Activated CD4-positive, alpha-beta T cell treated with anti-CD3 and anti-CD28 coated beads, Interleukin-2, amount 50 U/mL, for 16 hours (primary cell): ENCODE measurements around the gene RPL21.
"Not testable (repeated sequence)": the region's sequence is repeated elsewhere in the genome, so short reads cannot be mapped to it uniquely, and the experiment has no call there.

ENCODE experiments used
- DNase-seq: peaks from one replicate; pipeline ENCODE4 v3.0.0-alpha.2; 2020

The RPL21 gene

DNA sequence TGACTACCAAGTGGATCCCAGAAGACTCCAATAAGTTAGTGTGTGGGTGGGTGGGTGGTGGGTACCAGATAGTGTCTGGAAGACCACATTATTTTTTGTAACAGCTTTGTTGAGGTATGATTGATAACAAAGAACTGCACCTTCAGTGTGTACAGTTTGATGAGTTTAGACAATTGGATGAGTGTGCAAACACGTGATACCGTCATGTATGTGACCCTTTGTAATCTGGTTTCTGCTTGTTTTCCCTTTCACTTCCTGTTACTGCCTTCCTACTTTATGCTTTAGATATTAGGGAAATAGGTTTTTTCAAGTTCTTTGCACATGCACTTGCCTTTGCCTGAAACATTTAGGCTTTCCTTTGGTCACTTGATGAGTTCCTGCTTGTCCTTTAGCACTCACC, 8.5 kb downstream of the RPL21 start:
- DNase-seq, result no peak

- DNase-seq, result no peak
These were observed 10.0 kb downstream of the RPL21 start for GRCh38 chr13:27261396-27261795.

- DNase-seq, result no peak
These were observed 12.1 kb downstream of the RPL21 start for GRCh38 chr13:27263438-27263837.

DNA sequence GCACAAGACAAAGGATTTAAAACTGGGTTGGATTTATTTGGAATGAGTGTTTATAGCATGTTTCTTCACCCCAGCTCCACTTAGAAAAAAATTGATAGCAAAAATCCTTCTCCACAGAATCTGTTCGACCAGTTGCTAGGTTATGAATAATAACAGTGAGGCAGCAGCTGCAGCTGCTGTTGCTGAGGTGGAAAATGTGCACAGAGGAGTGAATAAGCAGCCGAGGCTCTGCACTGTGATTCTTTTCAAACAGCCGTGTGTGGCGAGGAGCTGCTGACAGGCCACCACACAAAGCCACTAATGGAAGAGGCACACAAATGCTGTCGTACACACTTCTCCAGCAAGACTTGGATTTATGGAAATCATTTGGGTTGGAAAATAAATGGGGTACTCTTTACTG, 12.8 kb downstream of the RPL21 start:
- DNase-seq, result no peak

DNA sequence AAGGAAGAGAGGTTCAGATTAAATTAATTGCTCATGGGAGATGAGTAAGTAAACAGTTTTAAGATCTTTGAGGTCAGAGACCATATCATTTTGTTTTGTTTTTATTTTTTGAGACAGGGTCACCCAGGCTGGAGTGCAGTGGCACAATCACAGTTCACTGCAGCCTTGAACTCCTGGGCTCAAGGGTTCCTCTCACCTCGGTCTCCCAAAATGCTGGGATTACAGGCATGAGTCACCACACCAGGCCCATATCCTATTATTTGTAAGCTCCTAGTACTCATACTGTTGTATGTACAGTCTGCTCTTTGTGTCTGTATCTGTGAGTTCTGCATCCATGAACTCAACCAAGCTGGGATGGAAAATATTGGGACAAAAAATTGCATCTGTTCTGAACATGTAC, 13.3 kb downstream of the RPL21 start:
- DNase-seq, result no peak

DNA sequence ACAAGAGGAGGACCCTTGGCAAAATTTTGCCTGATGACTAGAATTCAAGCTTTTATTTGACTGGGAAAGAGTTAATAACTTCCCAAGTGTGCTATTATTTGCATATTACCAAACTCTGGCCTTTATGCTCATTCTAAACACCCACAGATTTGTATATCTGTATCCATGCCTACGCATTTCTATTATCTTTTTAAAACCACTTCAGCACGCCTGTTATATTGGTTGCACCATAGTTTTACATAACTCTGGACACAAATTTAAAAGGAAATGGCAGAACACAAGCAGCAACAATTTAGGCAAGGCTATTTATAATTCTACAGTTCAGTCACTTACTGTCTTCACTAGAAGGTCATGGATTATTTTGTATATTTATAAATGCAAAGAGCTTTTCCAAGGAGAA, 15.6 kb downstream of the RPL21 start:
- no peak for DNase-seq

DNA sequence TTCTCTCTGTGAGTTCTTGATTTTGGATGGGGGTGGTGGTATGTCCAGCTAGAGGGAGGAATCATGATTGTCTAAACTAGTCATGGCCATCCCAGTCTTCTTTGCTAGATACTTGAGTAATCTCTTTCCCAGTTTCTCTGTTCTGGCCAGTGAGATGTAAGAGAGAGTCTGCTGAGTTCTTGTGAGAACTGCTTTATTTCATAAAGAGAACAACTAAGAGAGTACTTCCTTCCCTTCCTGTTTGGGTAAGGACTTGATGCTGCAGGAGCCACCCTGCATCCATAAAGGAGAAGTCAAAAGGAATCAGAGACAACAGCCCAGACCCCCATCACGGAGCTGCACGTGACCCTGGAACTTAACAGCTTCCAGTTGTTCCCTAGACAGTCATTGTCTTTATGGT, 16.2 kb downstream of the RPL21 start:
- DNase-seq, result no peak

- no peak for DNase-seq
These were observed 17.8 kb downstream of the RPL21 start for GRCh38 chr13:27269114-27269665.

- peak; percentile 69 for DNase-seq
These were observed 19.5 kb downstream of the RPL21 start, which contains the start of gene RASL11A for GRCh38 chr13:27270594-27271520. RASL11A (plus strand) TSS chr13:27270830; CDS start chr13:27270945, 115 bp downstream.

DNA sequence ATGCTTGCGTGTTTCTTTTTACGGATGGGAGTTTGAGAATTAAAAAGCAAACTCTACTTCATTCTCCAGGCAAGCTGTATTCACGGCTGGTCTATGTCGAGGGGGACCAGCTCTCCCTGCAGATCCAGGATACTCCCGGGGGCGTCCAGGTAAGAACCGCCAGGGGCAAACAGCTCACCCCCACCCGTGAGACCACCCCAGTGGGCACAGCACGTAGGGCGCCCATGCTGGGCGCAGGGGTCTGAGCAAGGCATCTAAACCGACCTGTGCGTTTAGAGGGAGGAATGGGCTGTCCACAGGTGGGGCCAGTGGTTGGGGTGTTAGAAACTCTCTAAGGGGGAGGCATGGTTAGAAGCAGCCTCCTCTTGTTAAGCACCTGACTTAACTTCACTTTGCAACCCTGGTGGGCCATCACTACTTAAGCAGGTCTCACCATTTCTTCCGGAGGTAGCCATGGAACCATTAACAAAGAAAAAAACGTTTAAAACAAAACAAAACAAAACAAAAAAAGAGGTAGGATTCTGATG, 20.3 kb downstream of the RPL21 start:
- DNase-seq, result no peak

- DNase-seq, result no peak
These were observed 22.5 kb downstream of the RPL21 start for GRCh38 chr13:27273658-27274425.

- no peak for DNase-seq
These were observed 23.3 kb downstream of the RPL21 start for GRCh38 chr13:27274631-27275030.

DNA sequence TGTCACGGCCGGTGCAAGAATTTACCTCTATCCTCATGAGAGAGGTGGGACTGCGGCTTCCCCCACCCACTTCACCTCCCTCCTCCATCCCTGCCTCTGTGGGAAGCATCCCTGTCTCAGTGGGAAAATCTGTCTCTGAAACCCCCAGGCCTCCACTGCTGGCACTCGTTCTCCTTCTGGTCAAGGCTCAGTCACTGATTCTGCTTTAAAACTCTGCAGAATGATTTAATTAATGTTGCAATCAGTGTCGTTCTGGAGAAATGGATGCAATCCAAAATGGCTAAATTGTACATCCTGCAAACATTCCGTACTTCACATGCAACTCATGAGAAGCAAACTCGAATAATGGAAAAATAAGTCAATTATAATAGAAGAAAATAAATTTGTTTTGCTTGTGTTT, 24.8 kb downstream of the RPL21 start:
- no peak for DNase-seq

DNA sequence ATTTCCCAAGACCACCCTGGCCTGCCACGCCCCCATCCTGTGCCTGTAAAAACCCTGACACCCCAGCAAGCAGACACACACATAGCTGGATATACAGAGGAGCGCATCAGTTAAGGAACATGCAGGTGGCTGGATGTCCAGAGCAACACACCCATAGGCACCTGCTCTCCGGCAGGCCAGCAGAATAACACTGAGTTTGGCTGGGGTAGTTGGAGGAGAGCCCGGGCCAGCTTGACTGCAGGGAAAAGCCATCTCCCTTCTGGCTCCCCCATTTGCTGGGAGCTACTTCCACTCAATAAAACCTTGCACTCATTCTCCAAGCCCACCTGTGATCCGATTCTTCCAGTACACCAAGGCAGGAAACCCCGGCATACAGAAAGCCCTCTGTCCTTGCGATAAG, 28.1 kb downstream of the RPL21 start:
- no peak for DNase-seq

DNA sequence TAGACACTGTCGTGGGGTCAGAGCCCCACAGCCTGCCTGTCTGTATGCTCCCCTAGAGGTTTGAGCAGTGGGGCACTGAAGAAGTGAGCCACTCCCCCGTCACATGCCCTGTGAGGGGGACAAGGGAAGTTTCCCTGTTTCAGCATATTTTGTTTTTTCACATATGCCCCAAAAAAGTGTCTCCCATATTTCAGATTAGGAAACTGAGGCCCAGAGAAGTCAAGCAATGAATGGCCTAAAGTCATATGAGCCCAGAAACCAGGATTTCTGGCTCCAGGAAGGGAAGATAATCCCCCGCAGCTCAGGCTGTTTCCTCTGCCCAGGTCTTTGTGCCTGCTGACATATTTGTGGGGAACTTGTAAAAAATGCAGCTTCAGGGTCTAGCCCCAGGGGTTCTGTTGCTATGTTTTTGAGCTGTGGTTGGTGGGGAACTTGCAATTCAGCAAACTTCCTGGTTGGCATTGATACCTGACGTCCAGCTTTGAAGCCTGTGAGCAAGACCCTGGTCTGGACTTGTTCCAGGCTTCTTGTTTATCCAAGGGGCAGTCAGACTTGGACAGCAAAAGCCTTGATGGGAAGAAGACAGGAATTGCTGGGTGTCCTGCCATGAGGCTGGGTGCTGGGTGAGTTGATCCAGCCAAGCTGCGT, 28.8 kb downstream of the RPL21 start:
- DNase-seq, result no peak

DNA sequence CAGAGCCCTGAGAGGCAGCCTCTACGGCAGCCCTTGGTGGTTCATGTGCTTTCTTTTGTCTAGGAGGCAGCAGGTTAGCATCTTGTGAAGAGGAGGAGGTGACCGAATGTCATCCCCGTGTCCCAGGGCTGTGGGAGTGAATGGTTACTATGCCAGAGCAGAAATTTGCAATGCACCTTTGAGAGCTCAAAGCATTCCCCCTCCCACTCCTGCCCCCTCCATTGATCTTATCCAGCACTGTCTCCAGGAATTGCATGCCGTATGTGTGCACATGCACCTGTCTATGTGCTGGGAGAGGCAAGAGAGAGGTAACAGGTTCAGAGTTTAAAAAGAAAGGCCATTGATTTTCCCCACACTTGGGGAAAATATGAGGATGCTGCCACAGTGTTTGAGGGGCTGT, 29.5 kb downstream of the RPL21 start:
- DNase-seq, result no peak

- DNase-seq, result no peak
These were observed 30.1 kb downstream of the RPL21 start for GRCh38 chr13:27281420-27281819.

DNA sequence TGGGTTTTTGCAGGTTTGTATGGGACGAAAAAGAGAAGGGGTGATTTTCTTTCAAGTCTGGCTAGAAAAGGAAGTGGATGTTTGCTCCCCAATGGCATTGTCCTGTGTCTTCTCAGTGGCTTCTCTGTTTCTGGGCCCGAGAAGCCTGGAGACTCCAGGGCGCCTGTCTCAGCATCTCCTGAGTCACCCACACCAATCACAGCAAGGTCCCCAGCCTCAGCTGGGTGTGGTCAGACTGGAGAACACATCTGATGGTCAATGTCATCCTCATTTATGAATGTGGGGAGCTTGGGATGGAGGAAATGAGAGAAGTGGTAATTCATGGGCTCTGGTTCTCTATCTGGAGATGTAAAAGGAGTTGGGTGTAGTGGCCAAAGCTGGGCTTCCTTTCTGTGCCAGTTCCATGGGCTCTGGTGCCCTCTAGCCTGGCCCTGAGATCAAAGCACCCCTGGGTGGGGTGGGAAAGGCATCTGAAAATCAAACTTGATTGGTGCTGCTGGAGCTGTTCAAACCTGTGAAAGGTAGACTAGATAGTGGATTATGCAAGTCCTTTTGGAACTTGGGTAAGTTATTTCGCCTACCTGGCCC, 32.6 kb downstream of the RPL21 start:
- DNase-seq, result peak; percentile 28

GRCh38 chr13:27288392-27288791, 37.0 kb downstream of the RPL21 start:
- no peak for DNase-seq

DNA sequence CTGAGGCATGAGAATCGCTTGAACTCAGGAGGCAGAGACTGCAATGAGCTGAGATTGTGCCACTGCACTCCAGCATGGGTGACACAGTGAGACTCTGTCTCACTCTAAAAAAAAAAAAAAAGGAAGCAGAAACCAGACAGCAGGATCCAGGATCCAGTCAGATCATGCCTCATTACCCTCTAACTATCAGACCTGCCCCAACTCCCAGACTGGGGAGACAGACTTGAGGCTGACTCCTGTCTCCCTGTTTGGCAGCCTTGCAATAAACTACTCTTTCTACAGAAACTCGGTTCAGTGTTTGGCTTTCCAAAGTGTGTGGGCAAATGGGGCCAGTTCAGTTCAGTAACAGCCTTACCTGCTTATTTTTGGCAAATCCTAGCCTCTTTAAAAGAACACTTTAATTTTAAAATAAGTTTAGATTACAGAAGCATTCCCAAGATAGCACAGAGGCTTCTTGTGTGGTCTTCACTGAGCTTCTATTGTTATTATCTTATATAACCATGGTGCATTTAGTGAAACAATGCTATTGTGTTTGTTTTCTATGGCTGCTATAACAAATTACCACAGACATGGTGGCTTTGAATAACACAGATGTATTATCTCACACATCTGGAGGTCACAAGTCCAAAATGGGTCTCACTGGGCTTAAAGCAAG, 37.8 kb downstream of the RPL21 start:
- no peak for DNase-seq

DNA sequence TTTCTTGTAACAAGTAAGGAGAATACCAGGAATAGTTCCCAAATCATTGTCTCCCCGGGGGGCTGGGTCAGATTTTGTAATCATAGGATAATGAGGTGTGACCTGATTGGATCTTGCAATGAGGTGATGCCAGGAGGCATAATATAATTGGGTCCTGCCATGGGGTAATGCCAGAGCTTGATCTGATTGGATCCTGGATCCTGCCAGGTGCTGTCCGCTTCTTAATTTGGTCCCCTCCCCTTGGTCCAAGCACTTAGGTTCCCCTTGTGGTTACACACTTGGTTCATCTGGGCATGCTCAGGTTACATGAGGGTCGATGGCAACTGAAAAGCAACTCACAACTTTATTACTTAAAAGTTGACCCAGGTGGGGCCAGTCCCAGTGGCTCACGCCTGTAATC, 39.4 kb downstream of the RPL21 start:
- no peak for DNase-seq

- DNase-seq, result not testable (repeated sequence)
These were observed 40.6 kb downstream of the RPL21 start for GRCh38 chr13:27291967-27292366.
